ENCODE measurements around the gene SLC26A9. TPM values are rescaled to one million over a fixed set of nuclear protein-coding genes. Genes with fewer than 3 reads are reported as not detected.

Gene SLC26A9
- total RNA-seq, 2 donors from 2014 or later, result 0.22 TPM

DNA sequence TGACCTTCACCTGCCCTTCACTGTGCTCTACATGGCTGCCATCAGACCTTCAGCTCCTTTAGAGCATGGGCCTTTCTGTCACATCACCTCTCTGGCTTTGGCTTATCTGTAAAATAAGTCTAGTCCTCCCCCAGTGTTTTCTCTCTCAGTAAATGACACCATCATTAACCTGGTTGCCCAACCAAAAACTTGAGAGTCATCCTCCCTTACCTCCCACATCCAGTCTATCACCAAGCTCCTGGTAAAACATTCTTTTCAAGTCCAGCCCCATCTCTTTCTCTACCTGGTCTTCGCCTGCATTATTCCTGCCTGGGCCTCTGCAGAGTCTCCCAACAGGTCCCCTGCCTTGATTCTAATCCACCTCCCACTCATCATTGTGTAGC, 13.1 kb downstream of the SLC26A9 start:
- H3K27ac ChIP-seq (ENCODE audit: low read depth, low read length), result no peak overlapping the region
- H3K4me3 Mint-ChIP-seq, result no peak overlapping the region
- WGBS, 2 experiments (ENCODE audit: insufficient coverage in 1 of 2, insufficient read length in 1 of 2), result 96 to 100% methylated on average over 1 of the region's 1 CpG
- TF ChIP-seq, protein P1, sequence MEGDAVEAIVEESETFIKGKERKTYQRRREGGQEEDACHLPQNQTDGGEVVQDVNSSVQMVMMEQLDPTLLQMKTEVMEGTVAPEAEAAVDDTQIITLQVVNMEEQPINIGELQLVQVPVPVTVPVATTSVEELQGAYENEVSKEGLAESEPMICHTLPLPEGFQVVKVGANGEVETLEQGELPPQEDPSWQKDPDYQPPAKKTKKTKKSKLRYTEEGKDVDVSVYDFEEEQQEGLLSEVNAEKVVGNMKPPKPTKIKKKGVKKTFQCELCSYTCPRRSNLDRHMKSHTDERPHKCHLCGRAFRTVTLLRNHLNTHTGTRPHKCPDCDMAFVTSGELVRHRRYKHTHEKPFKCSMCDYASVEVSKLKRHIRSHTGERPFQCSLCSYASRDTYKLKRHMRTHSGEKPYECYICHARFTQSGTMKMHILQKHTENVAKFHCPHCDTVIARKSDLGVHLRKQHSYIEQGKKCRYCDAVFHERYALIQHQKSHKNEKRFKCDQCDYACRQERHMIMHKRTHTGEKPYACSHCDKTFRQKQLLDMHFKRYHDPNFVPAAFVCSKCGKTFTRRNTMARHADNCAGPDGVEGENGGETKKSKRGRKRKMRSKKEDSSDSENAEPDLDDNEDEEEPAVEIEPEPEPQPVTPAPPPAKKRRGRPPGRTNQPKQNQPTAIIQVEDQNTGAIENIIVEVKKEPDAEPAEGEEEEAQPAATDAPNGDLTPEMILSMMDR (conservative IDR thresholded peaks at IDR 0.05), result no peak
- H3K4me1 Mint-ChIP-seq, result peaks cover 20% of the 10 kb centered on the region
- no peaks in the 10 kb centered on the region for H3K27me3 ChIP-seq (ENCODE audit: control insufficient read depth, insufficient read depth, low read length, poor library complexity, severe bottlenecking)
- peaks cover 3% of the 10 kb centered on the region for H3K27me3 Mint-ChIP-seq (ENCODE audit: insufficient read depth)
- H3K4me1 ChIP-seq (ENCODE audit: control insufficient read depth, insufficient read depth, low read length), result peaks cover 12% of the 10 kb centered on the region
- H3K9me3 ChIP-seq (ENCODE audit: control insufficient read depth, low read length), result no peaks in the 10 kb centered on the region
- H3K9me3 Mint-ChIP-seq, result no peaks in the 10 kb centered on the region
- no peak overlapping the region for H3K4me3 ChIP-seq (ENCODE audit: low read length)
- no peaks in the 10 kb centered on the region for H3K36me3 ChIP-seq (ENCODE audit: control insufficient read depth, insufficient read depth, low read length)
- no peak overlapping the region for H3K9ac ChIP-seq (ENCODE audit: extremely low read depth, low read length, poor library complexity, severe bottlenecking)
- DNase-seq, result no peak
- H3K36me3 Mint-ChIP-seq (ENCODE audit: low read depth), result no peaks in the 10 kb centered on the region
- H3K27ac Mint-ChIP-seq, result no peak overlapping the region

DNA sequence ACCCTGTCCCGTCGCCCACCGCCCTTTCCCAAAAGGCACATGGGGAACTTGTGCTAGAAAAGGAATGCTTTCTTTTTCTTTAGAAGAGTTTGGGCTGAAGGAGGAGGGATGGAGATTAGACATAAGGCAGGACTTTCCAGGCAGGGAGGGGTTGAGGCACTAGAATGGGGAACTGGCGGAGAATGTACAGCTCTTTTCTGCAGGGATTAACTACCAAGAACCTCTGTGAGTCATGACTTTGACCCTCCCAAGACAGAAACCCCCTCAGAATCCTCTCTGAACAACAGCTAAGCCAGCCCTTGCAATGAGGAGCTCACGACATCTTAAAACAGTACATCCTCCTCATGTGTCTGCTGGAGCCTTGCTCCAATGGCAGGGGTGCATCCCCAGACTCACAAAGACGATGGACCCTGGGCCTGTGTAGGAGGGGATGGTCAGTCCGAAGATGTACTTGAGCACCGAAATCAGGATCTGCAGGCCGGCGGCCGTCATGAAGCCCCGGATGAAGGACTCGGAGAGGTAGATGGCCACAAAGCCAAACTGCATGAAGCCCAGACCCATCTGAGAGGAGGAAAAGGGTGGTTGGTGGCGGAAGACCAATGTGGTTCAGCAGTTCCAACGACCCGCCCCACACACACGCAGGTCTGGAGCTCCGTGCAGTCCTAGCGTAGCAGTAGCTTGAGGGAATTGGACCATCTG, 13.6 kb downstream of the SLC26A9 start:
- Histone ChIP-seq H3K9me3 (ENCODE audit: control insufficient read depth, low read length) (no peaks in the 10 kb centered on the region), H3K36me3 (ENCODE audit: control insufficient read depth, insufficient read depth, low read length) (no peaks in the 10 kb centered on the region), H3K4me3 (ENCODE audit: low read length) (no peak overlapping the region), H3K27ac (ENCODE audit: low read depth, low read length) (no peak overlapping the region), H3K4me1 (ENCODE audit: control insufficient read depth, insufficient read depth, low read length) (peaks cover 12% of the 10 kb centered on the region), H3K9ac (ENCODE audit: extremely low read depth, low read length, poor library complexity, severe bottlenecking) (no peak overlapping the region), H3K27me3 (ENCODE audit: control insufficient read depth, insufficient read depth, low read length, poor library complexity, severe bottlenecking) (no peaks in the 10 kb centered on the region)
- H3K27me3 Mint-ChIP-seq (ENCODE audit: insufficient read depth), result peaks cover 3% of the 10 kb centered on the region
- DNase-seq, result no peak
- H3K4me1 Mint-ChIP-seq, result peaks cover 20% of the 10 kb centered on the region
- no peak overlapping the region for H3K27ac Mint-ChIP-seq
- TF ChIP-seq, protein P1 (conservative IDR thresholded peaks at IDR 0.05), result no peak
- no peak overlapping the region for H3K4me3 Mint-ChIP-seq
- no peaks in the 10 kb centered on the region for H3K36me3 Mint-ChIP-seq (ENCODE audit: low read depth)
- 95 to 100% methylated on average over 16 to 19 of the region's 19 CpGs for WGBS, 2 experiments (ENCODE audit: insufficient coverage in 1 of 2, insufficient read length in 1 of 2)
- H3K9me3 Mint-ChIP-seq, result no peaks in the 10 kb centered on the region

DNA sequence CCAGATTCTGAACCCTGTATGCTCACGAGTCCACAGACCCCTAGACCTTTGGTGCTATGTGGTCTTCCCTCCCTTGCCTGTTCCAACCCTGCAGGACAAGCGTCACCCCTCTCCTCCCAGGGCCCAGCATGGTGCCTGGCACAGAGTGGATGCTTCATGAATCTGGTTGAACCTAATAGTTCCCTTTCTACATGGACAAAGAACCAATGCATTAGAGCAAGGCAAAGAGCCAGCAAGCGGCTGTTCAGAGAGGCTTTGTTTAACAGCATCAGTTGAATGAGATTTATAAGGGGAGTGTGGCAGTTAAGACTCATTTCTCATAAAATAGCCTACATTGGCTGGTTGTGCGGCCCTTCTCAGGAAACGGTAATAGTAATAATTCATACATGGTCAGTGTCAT, 14.9 kb downstream of the SLC26A9 start:
- H3K27ac ChIP-seq (ENCODE audit: low read depth, low read length), result no peak overlapping the region
- Mint-ChIP-seq H3K36me3 (ENCODE audit: low read depth) (no peaks in the 10 kb centered on the region), H3K27ac (no peak overlapping the region), H3K4me3 (no peak overlapping the region), H3K9me3 (no peaks in the 10 kb centered on the region), H3K4me1 (peaks cover 13% of the 10 kb centered on the region), H3K27me3 (ENCODE audit: insufficient read depth) (peaks cover 1% of the 10 kb centered on the region)
- H3K36me3 ChIP-seq (ENCODE audit: control insufficient read depth, insufficient read depth, low read length), result no peaks in the 10 kb centered on the region
- no peaks in the 10 kb centered on the region for H3K27me3 ChIP-seq (ENCODE audit: control insufficient read depth, insufficient read depth, low read length, poor library complexity, severe bottlenecking)
- H3K4me3 ChIP-seq (ENCODE audit: low read length), result no peak overlapping the region
- WGBS, 2 experiments (ENCODE audit: insufficient coverage in 1 of 2, insufficient read length in 1 of 2), result 86 to 92% methylated on average over 5 of the region's 5 CpGs
- no peak overlapping the region for H3K9ac ChIP-seq (ENCODE audit: extremely low read depth, low read length, poor library complexity, severe bottlenecking)
- H3K9me3 ChIP-seq (ENCODE audit: control insufficient read depth, low read length), result no peaks in the 10 kb centered on the region
- no peak for DNase-seq
- peaks cover 5% of the 10 kb centered on the region for H3K4me1 ChIP-seq (ENCODE audit: control insufficient read depth, insufficient read depth, low read length)
- TF ChIP-seq, protein P1 (conservative IDR thresholded peaks at IDR 0.05), result no peak
